GM12878 (cell line): ENCODE measurements around the gene EYS. TPM values are rescaled to one million over a fixed set of nuclear protein-coding genes. Genes with fewer than 3 reads are reported as not detected.

Experiments
- ATAC-seq: fragments of 200-7000 bp; cut with Tn5 transposase; 3 replicates; pipeline ENCODE4 v1.9.1; 2020; ENCODE audit warnings: mild to moderate bottlenecking, moderate library complexity
- BruUV-seq: library from RNA; stranded (reverse); fragments of 400-500 nt; replicated peaks from 2 replicates; lab custom pipeline; 2021; lab: Mats Ljungman, UMichigan
- CTCF ChIA-PET: fragments of 300-600 bp; sonication (Branson Sonifier 250); formaldehyde crosslinking; extraction: SDS; loops from one replicate; lab custom pipeline; 2021; ENCODE audit warnings: inconsistent platforms; lab: Yijun Ruan, JAX
- POLR2A ChIA-PET: fragments of 350-600 bp; formaldehyde crosslinking; extraction: SDS; loops from one replicate; lab custom pipeline; 2021; ENCODE audit warnings: inconsistent platforms; lab: Charles Lee
- RAD21 ChIA-PET: fragments of 300-600 bp; sonication (Branson Sonifier 250); formaldehyde crosslinking; loops from one replicate; lab custom pipeline; 2023; ENCODE audit warnings: antibody characterized with exemption; ENCODE audit not compliant: unreplicated experiment; lab: Charles Lee
- SMC1A ChIA-PET: fragments of 300-600 bp; sonication (Branson Sonifier 250); formaldehyde crosslinking; loops from one replicate; lab custom pipeline; 2023; ENCODE audit not compliant: unreplicated experiment, uncharacterized antibody; lab: Charles Lee
- DNase-seq: peaks from one replicate; pipeline ENCODE4 v3.0.0-alpha.2; 2011; ENCODE audit warnings: low read depth, low spot score
- FAIRE-seq: peaks from 3 replicates; lab custom pipeline; 2011; peaks lifted over from hg19 to GRCh38; lab: Jason Lieb, UNC
- H2AFZ ChIP-seq: 2 replicates; pipeline ENCODE4 v1.6.0; 2011; ENCODE audit warnings: low read depth, low read length, control low read depth; ENCODE audit not compliant: control insufficient read depth
- H3K27ac ChIP-seq: 2 replicates; pipeline ENCODE4 v1.5.1; 2011; ENCODE audit warnings: control low read depth; ENCODE audit not compliant: control insufficient read depth, insufficient read depth
- H3K27me3 ChIP-seq, 2 experiments: replicated peaks in 1 of 2; 2 replicates each; pipeline versions ENCODE4 v1.6.0 to v1.6.1; 2011; ENCODE audit warnings: low read length in 1 of 2; ENCODE audit not compliant: control insufficient read depth in 2 of 2, insufficient read depth in 2 of 2
- H3K36me3 ChIP-seq, 2 experiments: 2 replicates each; pipeline ENCODE4 v1.5.1; 2011; ENCODE audit warnings: low read length in 1 of 2; ENCODE audit not compliant: control insufficient read depth in 2 of 2, insufficient read depth in 2 of 2
- H3K4me1 ChIP-seq: 2 replicates; pipeline ENCODE4 v1.6.1; 2011; ENCODE audit warnings: mild to moderate bottlenecking, low read length, moderate library complexity, mixed read lengths; ENCODE audit not compliant: control insufficient read depth, insufficient read depth
- H3K4me2 ChIP-seq: 2 replicates; pipeline ENCODE4 v1.6.0; 2011; ENCODE audit warnings: control low read depth; ENCODE audit not compliant: control insufficient read depth, insufficient read depth
- H3K4me3 ChIP-seq: fragments of 200-600 bp; sonication (generic); 2 replicates; pipeline ENCODE4 v1.5.1; 2016
- H3K79me2 ChIP-seq: 2 replicates; pipeline ENCODE4 v1.6.0; 2011; ENCODE audit warnings: low read length; ENCODE audit not compliant: control insufficient read depth, insufficient read depth
- H3K9ac ChIP-seq: 2 replicates; pipeline ENCODE4 v1.8.0; 2011; ENCODE audit warnings: low read length, control low read depth, mixed read lengths; ENCODE audit not compliant: control insufficient read depth, insufficient read depth
- H3K9me3 ChIP-seq: replicated peaks from 3 replicates; pipeline ENCODE4 v1.5.1; 2011; ENCODE audit warnings: mild to moderate bottlenecking, low read length; ENCODE audit not compliant: control insufficient read depth, insufficient read depth
- H4K20me1 ChIP-seq: 2 replicates; pipeline ENCODE4 v1.6.0; 2011; ENCODE audit not compliant: control insufficient read depth, insufficient read depth
- ETV6 ChIP-seq, 2 experiments: fragments of 450-650 bp in 1 of 2; IDR thresholded peaks in 1 of 2; conservative IDR thresholded peaks in 1 of 2; 2 replicates each; pipeline ENCODE4 v1.6.1; 2014; ENCODE audit warnings: antibody characterized with exemption in 1 of 2, borderline replicate concordance in 1 of 2, low read depth in 1 of 2, mild to moderate bottlenecking in 1 of 2, moderate library complexity in 1 of 2
- GATAD2B ChIP-seq: fragments of 450-650 bp; conservative IDR thresholded peaks from 2 replicates; pipeline ENCODE4 v1.6.1; 2017; ENCODE audit warnings: low read depth, mild to moderate bottlenecking, moderate library complexity
- IRF4 ChIP-seq: IDR thresholded peaks from 2 replicates; pipeline ENCODE4 v1.6.1; 2011; ENCODE audit warnings: low read depth, low read length
- MAX ChIP-seq: IDR thresholded peaks from 2 replicates; pipeline ENCODE4 v1.6.1; 2012; ENCODE audit warnings: low read depth, low read length, improper control_type of control experiment
- MEF2A ChIP-seq: IDR thresholded peaks from 2 replicates; pipeline ENCODE4 v1.6.1; 2011; ENCODE audit warnings: low read depth, mild to moderate bottlenecking, low read length, moderate library complexity; ENCODE audit not compliant: insufficient read depth
- PAX8 ChIP-seq: fragments of 450-650 bp; IDR thresholded peaks from 2 replicates; pipeline ENCODE4 v1.6.1; 2017; ENCODE audit warnings: mild to moderate bottlenecking, moderate library complexity
- SREBF1 ChIP-seq: IDR thresholded peaks from 2 replicates; pipeline ENCODE4 v1.6.1; 2012; ENCODE audit warnings: mild to moderate bottlenecking, low read length
- ZNF384 ChIP-seq: IDR thresholded peaks from 2 replicates; pipeline ENCODE4 v1.6.1; 2012; ENCODE audit warnings: low read depth, mild to moderate bottlenecking, low read length, improper control_type of control experiment, borderline replicate concordance
- WGBS: methylation state at CpG from one replicate; pipeline ENCODE4 v1.1.6; 2016; ENCODE audit warnings: low lambda C conversion rate; ENCODE audit not compliant: insufficient replicate concordance, insufficient coverage; ENCODE audit errors: missing lambda C conversion rate; 5-methylcytosine and 5-hydroxymethylcytosine counted together
- in situ Hi-C: fragments of 300-500 bp; cut with MboI; formaldehyde crosslinking; loops from 9 replicates; pipeline ENCODE4 v1.14.3; 2018; ENCODE audit warnings: mixed read lengths
- intact Hi-C: fragments of 100-400 bp; cut with micrococcal nuclease; formaldehyde crosslinking; loops from one replicate; pipeline ENCODE4 v1.14.2; 2022; ENCODE audit not compliant: unreplicated experiment
- polyA plus RNA-seq, 11 experiments: library from polyadenylated mRNA; depleted of rRNA in 4 of 11; unstranded in 6 of 11; stranded (reverse) in 5 of 11; fragments of >200 nt; fragmentation: Nextera tagmentation in 4 of 11; fragmentation: Illumina TruSeq in 1 of 11; extraction: Ambion mirVana in 4 of 11; extraction: Trizol in 1 of 11; gene quantifications; 1 replicate in 1 of 11; 2 replicates in 10 of 11; pipeline versions ENCODE4 v1.2.1 to v1.2.3, GENCODE V29; 2011 to 2016; ENCODE audit warnings: inconsistent platforms in 2 of 11, missing spikeins in 2 of 11, low read depth in 1 of 11
- total RNA-seq, 4 experiments: library from RNA; depleted of rRNA in 3 of 4; stranded (reverse); fragments of >200 nt in 3 of 4; fragmentation: Illumina TruSeq in 1 of 4; extraction: Trizol in 1 of 4; gene quantifications; 2 replicates each; pipeline versions ENCODE4 v1.2.1 to v1.2.3, GENCODE V29; 2013 to 2021
- TF ChIP-seq, protein P1 (sequence below): IDR thresholded peaks from 2 replicates; pipeline ENCODE4 v1.6.1; 2011; ENCODE audit warnings: borderline replicate concordance, low read depth, mild to moderate bottlenecking, moderate library complexity, low read length; ENCODE audit not compliant: insufficient read depth, poor library complexity, severe bottlenecking
- TF ChIP-seq, protein P2 (sequence below): fragments of 450-650 bp; IDR thresholded peaks from 2 replicates; pipeline ENCODE4 v1.6.1; 2016; ENCODE audit warnings: mild to moderate bottlenecking, moderate library complexity, borderline replicate concordance

Gene EYS
- total and polyA plus RNA-seq, 10 of the 15 experiments (the other 5 are each of a cell fraction or from before 2014, with no cell fraction given) = under 0.01 to 0.14 (median 0.02) TPM; not detected in 1

DNA sequence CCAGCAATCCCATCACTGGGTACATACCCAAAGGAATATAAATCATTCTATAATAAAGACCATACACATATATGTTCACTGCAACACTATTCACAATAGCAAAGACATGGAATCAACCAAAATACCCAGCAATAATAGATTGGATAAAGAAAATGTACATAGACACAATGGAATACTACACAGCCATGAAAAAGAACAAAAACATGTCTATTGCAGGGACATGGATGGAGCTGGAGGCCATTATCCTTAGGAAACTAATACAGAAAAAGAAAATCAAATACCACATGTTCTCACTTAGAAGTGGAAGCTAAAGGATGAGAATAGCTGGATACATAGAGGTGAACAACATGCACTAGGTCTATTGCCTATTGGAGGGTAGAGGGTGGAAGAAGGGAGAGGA lies 1396.8 kb downstream of the EYS start (continued):
- TF ChIP-seq, protein P1, sequence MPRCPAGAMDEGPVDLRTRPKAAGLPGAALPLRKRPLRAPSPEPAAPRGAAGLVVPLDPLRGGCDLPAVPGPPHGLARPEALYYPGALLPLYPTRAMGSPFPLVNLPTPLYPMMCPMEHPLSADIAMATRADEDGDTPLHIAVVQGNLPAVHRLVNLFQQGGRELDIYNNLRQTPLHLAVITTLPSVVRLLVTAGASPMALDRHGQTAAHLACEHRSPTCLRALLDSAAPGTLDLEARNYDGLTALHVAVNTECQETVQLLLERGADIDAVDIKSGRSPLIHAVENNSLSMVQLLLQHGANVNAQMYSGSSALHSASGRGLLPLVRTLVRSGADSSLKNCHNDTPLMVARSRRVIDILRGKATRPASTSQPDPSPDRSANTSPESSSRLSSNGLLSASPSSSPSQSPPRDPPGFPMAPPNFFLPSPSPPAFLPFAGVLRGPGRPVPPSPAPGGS = no peak
- TF ChIP-seq GATAD2B = no peak

DNA sequence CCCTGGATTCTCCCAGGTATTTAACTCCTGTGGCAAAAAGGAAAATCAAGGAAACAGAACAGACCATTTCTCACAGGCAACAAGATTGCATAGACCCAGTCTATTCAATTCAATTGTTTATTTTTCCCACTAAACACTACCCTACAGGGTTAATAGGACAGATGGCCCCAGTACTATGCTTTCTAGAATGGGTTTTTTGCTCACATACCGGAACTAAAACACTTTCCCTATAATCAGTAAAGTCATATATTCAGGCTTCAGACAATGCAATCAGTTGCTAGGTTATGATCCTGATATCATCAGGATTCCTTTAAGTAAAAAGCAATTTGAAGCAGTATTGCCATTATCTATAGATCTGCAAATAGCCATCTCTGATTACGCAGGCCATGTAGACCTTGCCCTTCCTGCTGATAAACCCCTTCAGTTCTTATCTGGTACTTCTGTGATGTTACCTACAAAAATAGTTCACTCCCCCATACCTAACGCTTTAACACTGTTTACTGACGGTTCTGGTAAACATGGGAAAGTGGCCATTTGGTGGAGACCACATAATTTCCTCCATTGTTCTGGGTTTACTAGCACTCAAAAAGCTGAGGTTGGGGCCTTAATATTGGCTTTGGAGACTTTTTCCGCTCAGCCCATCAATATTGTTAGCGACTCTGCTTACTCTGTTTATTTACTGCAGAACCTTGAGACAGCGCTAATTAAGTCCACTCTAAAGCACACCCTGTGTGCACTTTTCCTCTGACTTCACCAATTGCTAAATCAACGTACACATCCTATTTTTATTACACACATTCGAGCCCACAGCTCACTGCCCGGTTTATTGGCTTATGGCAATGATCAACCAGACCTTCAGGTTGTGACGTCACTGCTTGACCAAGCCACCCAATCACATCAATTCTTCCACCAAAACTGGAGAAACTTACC lies 1405.5 kb downstream of the EYS start:
- no peak overlapping the region for H2AFZ ChIP-seq
- no peak overlapping the region for H3K4me2 ChIP-seq
- no peaks in the 10 kb centered on the region for H3K79me2 ChIP-seq
- DNase-seq (no peak), FAIRE-seq (no peak), ATAC-seq (no peak)
- H3K27me3 ChIP-seq = no peaks in the 10 kb centered on the region
- WGBS = 48% methylated on average over 11 of the region's 11 CpGs
- SMC1A ChIA-PET = no interaction called here
- POLR2A ChIA-PET = no interaction called here
- no peaks in the 10 kb centered on the region for H3K4me1 ChIP-seq
- H3K27ac ChIP-seq = no peak overlapping the region
- no TSS peak for BruUV-seq
- no peaks in the 10 kb centered on the region for H3K9me3 ChIP-seq
- RAD21 ChIA-PET = no interaction called here
- CTCF ChIA-PET = interaction anchor here (0.7 kb wide), 1 partner anchor 378 kb away, joined by 3 read pairs; no protein-coding TSS in a partner anchor
- in situ Hi-C loops = no loop called here
- H3K36me3 ChIP-seq = no peaks in the 10 kb centered on the region
- no peak overlapping the region for H3K9ac ChIP-seq
- no peaks in the 10 kb centered on the region for H4K20me1 ChIP-seq
- intact Hi-C loops = no loop called here
- TF ChIP-seq ETV6 (conservative IDR thresholded peaks at IDR 0.05 in 1 of 2, IDR thresholded peaks at IDR 0.05 in 1 of 2; ENCODE audit: borderline replicate concordance in 1 of 2, low read depth in 1 of 2) (no peak), MEF2A (no peak), ZNF384 (no peak), IRF4 (no peak), SREBF1 (no peak), MAX (no peak), PAX8 (no peak)
- TF ChIP-seq, protein P2, sequence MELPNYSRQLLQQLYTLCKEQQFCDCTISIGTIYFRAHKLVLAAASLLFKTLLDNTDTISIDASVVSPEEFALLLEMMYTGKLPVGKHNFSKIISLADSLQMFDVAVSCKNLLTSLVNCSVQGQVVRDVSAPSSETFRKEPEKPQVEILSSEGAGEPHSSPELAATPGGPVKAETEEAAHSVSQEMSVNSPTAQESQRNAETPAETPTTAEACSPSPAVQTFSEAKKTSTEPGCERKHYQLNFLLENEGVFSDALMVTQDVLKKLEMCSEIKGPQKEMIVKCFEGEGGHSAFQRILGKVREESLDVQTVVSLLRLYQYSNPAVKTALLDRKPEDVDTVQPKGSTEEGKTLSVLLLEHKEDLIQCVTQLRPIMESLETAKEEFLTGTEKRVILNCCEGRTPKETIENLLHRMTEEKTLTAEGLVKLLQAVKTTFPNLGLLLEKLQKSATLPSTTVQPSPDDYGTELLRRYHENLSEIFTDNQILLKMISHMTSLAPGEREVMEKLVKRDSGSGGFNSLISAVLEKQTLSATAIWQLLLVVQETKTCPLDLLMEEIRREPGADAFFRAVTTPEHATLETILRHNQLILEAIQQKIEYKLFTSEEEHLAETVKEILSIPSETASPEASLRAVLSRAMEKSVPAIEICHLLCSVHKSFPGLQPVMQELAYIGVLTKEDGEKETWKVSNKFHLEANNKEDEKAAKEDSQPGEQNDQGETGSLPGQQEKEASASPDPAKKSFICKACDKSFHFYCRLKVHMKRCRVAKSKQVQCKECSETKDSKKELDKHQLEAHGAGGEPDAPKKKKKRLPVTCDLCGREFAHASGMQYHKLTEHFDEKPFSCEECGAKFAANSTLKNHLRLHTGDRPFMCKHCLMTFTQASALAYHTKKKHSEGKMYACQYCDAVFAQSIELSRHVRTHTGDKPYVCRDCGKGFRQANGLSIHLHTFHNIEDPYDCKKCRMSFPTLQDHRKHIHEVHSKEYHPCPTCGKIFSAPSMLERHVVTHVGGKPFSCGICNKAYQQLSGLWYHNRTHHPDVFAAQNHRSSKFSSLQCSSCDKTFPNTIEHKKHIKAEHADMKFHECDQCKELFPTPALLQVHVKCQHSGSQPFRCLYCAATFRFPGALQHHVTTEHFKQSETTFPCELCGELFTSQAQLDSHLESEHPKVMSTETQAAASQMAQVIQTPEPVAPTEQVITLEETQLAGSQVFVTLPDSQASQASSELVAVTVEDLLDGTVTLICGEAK = no peak
- TF ChIP-seq, all 136 proteins: peak for 0
- H3K4me3 ChIP-seq = no peak overlapping the region
